ENCODE measurements around the gene CDH2.

The CDH2 gene

DNA sequence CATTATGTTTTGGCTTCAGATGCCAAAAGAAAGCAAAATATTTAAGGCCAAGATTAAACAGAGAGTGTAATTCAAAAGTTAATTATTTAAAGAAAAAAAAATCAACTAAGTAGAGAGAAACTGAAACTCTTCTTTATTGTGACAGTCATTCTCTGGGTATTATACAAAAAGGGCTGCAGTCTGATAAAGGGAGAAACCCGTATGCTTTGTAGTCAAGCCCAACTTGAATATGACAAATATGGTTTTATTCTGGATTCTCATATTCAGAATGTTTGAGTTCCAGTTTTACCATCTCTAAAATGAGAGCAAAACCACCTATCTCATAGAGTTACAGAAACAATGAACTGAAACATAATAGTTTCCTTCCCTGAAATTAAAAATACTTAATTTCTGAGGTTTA lies 8.2 kb downstream of the CDH2 start:
- DNase-seq (ENCODE audit: low spot score): no peak

DNA sequence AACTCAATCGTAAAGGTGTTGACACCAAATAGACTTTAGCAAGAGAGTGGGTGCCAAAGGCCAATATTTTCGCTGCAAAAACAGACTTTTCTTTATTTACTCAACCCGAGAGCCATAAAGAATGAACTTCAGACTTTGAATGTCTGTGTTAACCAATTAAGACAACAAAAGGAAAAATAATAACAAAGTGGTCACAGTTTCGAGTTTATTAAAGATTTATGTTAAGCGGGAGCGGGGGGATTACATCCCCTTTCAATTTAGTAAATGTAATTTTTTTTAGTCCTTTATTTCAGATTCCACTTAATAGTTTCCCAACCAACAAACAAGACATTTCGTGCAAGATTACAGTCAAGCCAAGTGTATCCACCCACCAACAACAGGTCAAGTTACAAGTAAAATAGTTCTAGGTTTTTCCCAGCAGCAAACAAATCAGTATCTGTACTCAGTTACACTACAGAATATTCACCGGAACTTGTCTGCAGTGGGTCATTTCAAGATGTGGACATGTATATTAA lies 9.0 kb downstream of the CDH2 start:
- DNase-seq (ENCODE audit: low spot score): no peak

DNA sequence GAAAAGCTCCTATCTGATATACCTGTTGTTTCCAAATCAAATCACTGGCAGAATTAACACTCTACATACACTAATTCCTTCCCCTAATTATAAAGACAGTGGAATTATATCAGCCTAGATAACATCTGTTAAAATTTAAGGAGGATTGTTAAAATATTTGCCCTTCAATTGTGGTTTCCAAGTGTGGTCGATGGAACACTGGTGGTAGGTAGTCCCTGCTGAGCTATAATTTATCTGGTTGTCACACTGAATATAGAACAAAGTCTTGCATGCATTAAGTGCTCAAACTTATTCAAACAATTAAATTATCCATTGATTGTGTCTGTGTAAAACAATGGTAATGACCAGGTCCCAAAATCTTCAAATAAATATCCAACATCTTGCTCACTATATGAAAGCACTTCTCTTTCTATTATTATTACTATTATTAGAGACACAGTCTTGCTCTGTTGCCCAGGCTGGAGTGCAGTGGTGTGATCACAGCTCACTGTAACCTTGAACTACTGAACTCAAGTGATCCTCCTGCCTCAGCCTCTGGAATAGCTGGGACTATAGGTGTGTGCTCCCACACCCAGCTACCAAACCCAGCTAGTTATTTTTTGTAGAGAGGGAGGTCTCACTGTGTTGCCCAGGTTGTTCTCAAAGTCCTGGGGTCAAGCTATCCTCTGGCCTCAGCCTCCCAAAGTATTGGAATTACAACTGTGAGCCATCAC lies 12.0 kb downstream of the CDH2 start:
- DNase-seq (ENCODE audit: low spot score): no peak

DNA sequence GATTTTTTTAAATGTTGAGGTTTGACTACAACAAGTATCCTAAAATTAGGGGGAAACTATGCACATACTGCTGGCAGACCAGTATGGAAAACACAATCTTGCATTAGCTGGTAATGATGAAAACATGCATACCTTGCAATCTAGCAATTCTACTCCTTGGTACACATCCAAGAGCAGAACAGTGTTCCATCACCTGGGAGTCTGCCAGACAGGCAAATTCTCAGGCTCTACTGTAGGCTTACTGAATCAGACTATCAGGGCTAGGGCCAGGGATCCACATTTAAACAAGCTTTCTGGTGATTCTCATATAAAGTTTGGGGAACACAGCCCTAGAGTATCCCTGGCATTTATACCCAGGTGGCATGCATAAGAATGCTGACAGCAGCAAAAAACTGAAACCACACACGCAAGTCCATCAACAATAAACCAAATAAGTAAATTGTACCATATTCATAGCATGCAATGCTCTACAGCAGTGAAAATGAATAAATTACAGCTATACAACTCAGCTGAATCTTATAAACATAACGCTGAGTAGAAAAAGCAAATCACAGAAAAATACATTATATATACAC lies 13.6 kb downstream of the CDH2 start:
- DNase-seq (ENCODE audit: low spot score): no peak

DNA sequence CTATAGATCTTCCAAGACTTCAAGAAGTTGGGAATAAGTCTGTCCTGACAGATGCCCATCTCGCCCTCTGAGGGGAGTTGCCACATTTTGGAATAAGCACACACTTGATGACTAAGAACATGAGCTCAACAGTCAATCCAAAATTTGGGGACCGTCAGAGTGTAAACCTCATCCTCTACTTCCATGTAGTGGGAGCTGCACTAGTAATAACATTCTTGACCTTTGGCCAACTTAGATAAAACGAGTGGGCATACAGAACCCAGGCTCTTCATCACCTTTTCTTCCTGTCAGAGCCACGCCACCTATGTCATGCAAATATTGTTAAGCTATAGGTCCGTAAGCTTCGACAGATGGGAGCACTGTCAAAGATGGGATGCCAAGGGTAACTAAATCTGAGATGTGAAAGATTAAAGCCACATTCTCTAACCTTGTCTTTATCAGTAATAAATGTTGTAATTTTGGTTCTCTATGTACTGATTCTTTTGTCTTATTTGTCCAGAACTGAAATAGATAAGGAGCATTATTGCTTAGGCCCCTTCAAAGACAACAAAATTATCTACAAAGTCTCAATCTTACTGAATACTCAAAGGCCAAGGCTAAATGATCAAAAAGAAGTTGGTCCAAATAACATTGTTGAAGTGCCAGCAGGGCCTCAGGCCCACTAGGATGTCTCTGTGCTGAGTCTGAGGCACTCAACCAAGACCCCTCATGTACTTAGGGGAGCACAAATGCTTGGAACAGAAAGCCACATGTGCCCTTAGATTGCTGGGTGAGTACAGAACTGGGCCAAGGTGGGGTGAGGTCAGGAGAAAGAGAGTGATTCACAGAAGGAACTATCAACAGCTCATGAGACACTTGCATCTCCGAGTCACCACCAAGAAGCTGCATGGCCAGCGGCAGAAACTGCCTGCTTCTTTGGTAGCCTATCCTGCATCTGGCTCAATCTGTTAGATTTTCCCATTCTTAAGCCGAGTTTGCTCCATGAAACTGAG lies 15.0 kb downstream of the CDH2 start:
- no peak for DNase-seq (ENCODE audit: low spot score)

DNA sequence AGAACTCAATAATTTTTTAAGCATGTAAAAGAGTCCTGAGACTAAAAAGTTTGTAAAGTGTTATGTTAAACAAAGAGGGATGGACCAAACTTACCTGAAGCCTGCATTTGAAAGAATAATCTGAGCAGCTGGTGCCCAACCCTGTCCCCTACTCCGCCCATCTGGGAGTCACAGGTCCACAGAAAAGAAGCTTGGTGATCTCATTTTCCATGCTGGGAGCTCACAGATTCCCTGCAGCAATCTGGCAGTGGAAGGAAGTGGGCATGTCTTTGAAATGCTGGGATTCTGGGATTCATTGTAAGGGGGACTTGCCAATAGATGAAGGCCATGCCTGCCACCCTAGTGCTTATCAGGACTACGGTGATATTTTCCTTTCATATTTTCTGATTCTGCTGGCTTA lies 17.9 kb downstream of the CDH2 start:
- no peak for DNase-seq (ENCODE audit: low spot score)

DNA sequence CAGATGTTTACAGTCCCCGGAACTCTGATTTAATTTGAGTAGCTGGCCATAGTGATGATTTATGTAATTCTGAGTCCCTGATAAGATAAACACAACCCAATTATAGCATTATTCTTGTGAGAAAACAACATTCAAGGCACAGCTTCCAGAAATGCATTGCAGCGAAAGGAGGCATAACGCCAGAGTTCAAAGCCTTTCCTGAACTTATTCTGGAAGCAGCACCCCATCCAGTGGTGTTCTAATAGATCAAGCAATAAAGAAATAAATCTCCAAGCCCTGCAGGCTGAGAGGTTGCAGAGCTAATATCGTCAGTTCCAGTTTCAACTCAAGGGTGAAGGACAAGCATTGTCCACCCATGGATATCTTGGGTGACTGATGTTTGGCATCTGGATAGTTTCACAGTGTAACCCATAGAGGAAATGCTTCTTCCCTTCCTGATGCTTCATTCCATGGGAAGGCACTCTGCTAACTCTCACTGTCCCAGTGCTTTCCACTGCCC lies 18.8 kb downstream of the CDH2 start:
- no peak for DNase-seq (ENCODE audit: low spot score)

DNA sequence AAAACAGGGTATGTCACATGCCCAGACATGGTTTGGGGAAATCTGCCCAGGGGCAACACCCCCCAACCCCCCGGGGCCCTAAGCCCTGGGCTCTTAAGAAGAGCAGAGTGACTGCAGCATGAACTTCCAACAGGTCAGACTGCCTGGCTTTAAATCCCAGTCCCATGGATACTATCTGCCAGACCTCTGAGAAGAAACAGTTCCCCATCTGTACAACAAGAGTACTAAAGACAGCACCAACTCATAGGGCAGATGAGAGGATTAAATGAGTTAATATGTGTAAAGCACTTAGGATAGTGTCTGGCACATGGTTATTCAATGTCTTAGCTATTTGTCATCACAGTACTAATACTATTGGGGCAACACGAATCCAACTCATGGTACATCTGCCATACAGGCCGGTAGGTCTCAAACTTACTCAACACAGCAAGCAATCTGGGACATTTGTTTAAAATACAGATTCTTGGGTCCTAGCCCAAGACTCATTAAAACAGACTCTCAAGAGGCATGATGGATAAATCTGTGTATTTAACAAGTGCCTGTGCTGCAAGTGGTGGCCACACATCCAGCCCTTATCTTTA lies 23.4 kb downstream of the CDH2 start:
- DNase-seq (ENCODE audit: low spot score): no peak

DNA sequence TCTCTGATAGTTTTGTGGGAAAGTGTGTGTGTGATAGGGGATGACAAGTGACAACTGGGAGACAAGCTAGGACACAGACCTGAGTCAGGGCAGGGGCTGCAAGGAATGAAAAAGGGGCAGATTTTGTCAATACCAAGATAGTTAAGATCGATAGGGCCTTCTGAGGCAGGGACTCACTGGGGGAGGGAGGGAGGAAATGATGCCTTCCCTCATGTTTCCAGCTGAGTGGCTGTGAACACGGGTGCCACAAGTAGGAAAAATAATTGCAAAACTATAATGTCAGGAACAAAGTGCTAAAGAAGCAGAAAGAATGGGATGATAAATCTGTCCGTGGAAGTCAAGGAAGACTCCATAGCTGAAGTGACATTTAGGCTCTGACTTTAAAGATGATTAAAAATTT lies 24.2 kb downstream of the CDH2 start:
- DNase-seq (ENCODE audit: low spot score): no peak

DNA sequence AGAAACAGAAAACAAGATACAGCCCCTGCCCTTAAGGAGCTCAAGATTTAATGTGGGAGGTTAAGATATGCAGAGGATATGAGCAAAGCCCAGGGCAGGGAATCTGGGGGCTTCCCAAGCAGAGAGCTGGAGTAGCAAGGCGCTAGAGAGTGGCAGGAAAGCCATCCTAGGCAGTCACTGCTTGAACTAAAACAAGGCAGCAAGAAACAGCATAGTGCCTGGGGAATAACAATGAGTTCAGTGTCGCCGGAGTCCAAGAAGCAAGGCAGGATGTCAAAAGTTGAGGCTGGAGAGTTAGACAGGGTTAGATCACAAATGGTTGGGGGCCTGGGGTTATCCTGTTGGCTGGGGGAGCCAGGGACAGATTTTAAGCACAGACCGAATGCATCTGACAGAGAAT lies 24.6 kb downstream of the CDH2 start:
- no peak for DNase-seq (ENCODE audit: low spot score)

DNA sequence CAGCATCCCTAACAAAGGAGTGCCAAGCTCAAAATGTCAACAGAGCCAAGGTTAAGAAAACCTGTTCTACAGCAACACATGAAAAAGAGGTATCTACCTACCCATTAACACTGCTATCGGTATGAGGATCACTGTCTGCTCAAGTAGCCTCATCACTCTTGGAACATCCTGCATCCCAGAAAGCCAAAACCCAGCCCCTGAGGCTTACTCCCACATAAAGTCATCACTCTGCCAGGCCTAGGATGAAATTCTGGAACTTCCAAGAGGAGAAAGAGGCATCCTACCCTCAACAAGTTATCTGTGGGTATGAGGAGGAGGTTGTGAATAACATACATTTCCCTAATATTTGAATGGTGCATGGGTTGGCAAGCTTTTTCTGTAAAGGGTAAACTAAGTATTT lies 25.5 kb downstream of the CDH2 start:
- no peak for DNase-seq (ENCODE audit: low spot score)

DNA sequence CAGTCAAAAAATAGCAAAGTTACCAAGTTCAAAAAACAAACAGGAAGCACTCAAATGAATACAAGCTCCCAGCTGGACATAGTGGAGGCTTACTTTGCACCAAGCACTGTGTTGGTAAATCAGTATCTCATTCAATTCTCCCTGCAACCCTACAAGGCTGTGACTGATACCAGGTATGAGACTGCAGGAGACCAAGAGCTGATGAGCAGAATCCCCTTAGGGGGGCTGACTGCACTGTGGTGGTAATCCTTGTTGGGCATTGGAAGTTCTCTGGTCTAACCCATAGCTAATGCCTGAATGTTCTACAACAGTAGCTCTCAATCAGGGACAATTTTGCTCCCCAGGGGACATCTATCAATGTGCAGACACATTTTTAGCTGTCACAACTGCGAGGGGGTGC lies 26.0 kb downstream of the CDH2 start:
- no peak for DNase-seq (ENCODE audit: low spot score)

DNA sequence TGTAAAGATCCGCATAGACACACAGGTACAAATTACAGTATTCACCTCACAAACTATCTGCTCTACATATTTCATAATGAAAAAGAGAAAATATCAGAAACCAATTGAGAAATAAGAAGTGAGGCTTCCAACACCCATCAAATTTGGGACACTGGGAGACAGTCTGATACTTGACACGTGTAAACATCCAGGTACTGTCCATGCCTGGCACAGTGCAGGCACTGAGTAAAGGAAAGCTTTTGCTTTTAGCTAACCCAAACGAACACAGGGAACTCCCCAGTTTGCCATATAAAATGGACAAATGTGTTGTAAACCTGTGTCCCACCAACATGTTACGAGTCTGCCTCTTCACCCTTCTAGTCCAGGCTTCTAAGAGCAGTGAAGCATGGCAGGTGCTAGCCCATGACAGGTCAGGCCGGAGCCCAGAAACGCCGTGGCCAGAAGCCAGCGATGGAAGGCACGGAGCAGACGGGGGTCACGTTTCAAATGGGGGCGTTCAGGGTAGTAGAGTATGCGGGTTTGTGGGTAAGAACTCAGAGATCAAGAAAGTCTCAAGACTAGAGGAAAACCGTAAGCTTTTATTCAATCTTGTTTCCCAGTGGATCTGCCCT lies 27.0 kb downstream of the CDH2 start:
- DNase-seq (ENCODE audit: low spot score): no peak

DNA sequence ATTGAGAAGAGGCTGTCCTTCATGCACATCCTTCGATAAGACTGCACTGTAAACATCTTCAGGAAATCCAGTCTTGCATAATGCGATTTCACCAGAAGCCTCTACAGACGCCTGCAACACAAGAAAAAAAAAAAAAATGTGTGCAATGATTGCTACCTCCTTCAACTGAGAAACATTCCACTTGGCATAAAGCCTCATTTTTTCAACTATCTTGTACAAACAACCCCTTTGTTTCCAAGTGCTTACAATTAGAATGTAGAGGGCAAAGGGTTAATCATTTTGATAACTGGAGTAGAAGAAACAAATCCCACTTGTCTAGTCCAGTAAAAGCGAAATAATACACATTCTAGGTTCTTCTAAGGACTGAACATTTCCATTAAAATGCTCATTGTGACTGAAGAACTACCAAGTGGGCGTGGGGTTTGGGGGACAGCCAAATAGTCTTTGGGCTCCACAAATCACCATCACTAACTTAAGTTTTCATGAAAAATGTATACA lies 29.2 kb downstream of the CDH2 start:
- DNase-seq (ENCODE audit: low spot score): no peak

DNA sequence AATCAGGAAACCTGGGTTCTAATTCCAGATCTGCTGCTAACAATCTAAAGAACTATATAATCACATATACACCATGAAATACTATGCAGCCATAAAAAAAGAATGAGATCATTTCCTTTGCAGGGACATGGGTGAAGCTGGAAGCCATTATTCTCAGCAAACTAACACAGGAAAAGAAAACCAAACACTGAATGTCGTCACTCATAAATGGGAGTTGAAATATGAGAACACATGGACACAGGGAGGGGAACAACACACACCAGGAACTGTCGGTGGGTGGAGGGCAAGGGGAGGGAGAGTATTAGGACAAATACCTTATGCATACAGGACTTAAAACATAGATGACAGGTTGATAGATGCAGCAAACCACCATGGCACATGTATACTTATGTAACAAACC lies 33.2 kb downstream of the CDH2 start:
- no peak for DNase-seq (ENCODE audit: low spot score)

DNA sequence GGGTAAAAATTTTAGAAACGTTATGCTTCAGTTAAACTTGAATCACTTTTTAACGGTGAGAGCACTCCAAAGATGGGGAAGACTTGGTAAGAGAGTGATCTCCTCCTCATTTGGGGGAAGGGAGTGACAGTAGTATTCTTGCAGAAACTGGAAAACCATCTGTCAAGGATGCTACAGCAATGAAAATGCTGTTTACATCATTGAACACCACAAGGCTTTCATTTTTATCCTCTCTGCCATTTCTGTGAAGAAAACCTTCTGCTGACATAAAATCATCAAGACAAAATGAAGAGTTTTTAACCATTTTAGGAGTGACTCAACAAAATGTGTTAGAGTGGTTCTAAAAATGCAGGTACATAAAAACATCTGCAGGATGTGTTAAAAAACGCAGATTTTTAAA lies 38.1 kb downstream of the CDH2 start:
- DNase-seq (ENCODE audit: low spot score): no peak

DNA sequence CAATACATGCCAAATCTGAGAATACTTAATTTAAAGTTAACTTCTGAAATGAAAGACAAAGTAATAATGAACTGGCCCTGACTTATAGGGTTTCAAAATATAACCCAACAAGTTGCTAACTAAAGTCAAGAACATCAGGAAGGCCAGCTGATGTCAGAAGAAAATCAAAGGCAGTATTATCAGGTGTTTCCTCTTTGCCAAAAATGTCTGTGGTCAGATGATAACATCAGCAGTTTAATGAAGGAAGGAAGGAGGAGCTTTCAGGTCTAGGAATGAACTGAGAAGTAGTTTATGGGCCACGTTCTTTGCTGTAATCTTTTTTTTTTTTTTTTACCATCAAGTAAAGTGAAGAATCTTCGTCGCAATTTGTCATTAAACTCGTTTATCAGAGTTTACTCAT lies 40.9 kb downstream of the CDH2 start:
- no peak for DNase-seq (ENCODE audit: low spot score)

DNA sequence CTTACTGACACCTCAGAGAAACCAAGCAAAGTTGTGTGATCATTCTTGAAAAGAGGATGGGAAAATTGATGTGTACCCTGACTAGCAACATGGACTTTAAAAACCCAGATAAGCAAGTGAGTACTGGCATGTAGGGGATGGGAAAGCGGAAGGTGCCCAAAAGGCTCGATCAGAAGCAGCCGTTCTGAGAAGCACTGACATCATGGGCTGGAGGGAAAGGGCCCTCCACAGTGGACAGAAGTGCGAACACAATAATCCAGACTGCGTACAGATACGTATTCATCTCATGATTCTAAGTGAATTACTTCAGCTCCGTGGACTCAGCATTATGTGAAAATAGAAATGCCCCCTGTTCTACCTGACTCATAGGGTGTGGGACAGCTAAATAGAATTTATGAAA lies 42.2 kb downstream of the CDH2 start:
- no peak for DNase-seq (ENCODE audit: low spot score)

DNA sequence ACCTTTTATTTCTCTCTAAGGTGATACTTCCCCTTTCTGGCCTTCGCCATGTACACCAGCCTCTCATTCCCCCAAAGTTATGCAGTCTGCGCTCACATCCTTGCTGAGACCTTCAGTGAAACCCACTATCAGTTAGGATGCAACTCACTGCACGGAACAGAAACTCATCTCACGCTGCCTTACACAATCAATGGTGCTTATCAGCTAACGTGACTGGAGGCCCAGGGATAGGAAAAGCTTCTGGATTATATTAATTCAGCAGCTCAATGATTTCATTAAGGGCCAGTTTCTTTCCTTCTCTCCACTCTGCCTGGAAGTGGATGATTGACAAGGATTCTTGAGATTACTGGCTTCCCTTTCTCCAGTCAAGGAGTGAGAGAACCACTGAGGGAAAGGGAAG lies 44.8 kb downstream of the CDH2 start:
- no peak for DNase-seq (ENCODE audit: low spot score)

DNA sequence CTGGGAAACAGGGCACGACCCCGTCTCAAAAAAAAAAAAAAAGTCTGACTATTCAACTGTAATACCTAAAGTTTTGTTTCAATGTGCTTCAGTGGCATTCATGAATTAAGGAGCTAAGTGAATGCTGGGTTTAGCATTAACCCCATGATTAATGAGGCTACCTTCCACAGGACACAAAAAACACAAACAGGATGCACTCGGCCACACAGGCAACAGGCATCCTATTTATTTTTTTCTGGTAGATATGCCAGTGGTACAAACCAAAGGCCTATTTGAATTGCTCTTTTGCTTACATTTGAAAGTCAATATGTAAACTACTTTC lies 48.3 kb downstream of the CDH2 start:
- no peak for DNase-seq (ENCODE audit: low spot score)

DNA sequence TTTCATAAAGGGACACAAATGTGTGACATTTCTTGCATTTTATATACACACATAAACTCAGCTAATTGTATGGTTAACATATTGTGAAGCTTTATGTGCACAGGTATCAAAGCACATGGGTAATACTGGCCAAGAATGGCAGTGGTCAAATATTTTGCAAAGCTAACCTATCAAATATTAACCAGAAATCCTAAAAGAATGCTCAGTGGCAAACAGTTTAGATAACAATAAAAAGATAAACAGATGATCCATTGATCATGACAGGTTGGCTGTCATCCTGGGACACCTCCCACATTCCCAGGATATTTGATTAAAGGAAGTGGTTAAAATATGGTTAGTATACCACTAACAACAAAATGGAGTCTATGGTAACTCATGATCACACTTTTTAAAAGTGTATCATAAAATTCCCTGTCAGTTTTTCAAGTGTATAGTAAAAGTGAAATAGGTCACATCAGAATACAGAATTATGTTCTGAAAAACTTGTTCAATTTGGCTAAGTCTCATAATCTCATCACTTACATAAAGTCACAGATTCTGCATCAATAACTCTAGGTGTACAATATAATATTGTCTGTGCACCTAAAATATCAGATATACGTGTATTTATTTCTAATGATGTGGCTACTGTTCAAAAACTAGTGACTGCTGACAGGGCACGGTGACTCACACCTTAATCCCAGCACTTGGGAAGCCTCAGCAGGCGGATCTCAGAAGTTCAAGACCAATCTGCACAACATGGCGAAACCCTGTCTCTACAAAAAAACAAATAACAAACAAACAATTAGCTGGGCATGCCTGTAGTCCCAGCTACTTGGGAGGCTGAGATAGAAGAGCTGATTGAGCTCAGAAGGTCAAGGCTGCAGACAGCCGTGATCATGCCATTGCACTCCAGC lies 48.9 kb downstream of the CDH2 start:
- DNase-seq (ENCODE audit: low spot score): no peak

Data from RKO (cell line).